HG03378 (cell line): ENCODE results near the gene PPL.
"Not testable (repeated sequence)": the region's sequence is repeated elsewhere in the genome, so short reads cannot be mapped to it uniquely, and the experiment has no call there.

Experiments used
- ATAC-seq: cut with Tn5 transposase; IDR thresholded peaks from one replicate; pipeline ENCODE4 v1.9.1; 2021; ENCODE audit warnings: mild to moderate bottlenecking, moderate library complexity; ENCODE audit not compliant: unreplicated experiment

PPL gene

GRCh38 chr16:4913130-4913773, 23.7 kb downstream of the PPL start:
- no peak for ATAC-seq

- ATAC-seq: no peak
Observed at GRCh38 chr16:4911970-4912386, 25.0 kb downstream of the PPL start.

DNA sequence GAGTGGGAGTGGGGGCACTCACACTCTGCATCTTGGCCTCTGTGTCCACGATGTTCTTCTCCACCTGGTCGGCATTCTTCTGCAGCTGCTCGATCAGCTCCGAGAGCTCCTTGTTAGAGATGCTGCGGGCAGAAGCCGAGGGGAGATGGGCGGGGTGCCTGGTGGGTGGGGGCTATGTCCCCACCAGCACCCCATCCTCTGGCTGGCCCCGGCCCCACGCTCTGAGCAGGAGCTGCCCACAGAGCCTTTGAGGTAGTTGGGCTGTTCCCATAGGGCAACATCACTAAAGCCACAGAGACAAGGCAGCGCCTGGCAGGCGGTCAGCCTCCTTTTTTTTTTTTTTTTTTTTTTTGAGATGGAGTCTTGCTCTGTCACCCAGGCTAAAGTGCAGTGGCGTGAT, 26.1 kb downstream of the PPL start:
- no peak for ATAC-seq

GRCh38 chr16:4909825-4910224, 27.1 kb downstream of the PPL start:
- no peak for ATAC-seq

GRCh38 chr16:4908854-4909401, 28.0 kb downstream of the PPL start:
- ATAC-seq: no peak

GRCh38 chr16:4904942-4905615, 31.9 kb downstream of the PPL start:
- ATAC-seq: no peak

GRCh38 chr16:4904108-4904941, 32.6 kb downstream of the PPL start:
- ATAC-seq: no peak

DNA sequence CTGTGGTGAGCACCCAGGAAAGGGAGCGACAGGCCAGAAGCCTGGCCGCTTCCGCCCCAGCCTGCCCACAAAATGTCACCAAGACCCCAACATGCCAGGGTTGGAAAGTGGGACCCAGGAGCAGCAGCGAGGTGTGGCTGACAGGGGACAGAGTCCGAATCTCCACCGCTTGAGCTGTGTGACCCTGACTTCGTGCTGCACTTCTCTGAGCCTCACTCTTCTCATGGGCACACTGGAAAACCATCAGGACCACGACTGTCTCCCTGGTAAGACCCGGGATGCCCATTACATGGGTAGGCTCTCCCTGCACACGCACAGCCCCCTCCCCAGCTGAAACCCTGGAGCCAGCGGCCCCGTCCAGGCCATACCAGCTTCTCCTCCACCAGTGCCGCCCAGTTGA, 34.9 kb downstream of the PPL start:
- ATAC-seq: no peak

DNA sequence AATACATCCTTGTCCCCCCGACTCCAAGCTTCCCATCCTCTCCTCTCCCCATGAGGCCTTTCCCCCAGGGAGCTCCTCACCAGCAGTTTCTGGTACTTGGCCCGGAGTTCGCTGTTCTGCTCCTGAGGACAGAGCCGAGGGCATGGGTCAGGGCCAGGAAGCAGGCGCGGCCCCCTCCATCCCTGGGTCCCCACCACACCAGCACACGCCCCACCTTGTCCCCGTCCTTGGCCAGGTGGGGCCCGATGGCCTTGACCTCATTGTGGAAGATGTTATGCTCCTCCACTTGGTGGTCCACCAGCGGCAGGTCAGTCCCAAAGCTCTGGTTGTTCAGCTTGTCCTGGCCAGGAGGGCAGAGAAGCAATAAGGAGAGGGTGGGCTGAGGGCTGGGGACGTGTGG, 36.2 kb downstream of the PPL start:
- no peak for ATAC-seq

DNA sequence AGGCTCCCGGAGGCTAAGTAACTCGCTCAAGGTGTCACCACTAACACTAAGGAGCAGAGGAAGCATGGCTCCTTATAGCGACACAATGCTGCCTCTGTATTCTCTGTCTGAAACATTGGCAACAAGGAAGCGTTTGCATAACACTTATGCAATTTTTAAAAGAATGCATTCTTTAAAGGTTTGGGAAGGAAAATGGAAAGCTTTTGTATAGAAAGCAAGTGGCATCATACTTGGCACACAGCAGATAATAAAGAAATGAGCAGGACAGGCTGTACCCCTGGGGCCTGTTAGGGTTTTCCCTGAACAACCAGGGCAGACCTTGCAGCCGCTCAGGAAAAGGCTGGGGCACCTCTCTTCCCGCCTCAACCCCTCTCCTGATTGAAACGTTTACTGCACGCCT, 36.9 kb downstream of the PPL start:
- no peak for ATAC-seq

- no peak for ATAC-seq
Observed at GRCh38 chr16:4899474-4899846, 37.5 kb downstream of the PPL start.

- no peak for ATAC-seq
Observed at GRCh38 chr16:4898811-4899473, 38.0 kb downstream of the PPL start.

GRCh38 chr16:4897328-4897727, 39.6 kb downstream of the PPL start:
- ATAC-seq: no peak

- ATAC-seq: not testable (repeated sequence)
Observed at GRCh38 chr16:4896761-4897160, 40.2 kb downstream of the PPL start.

DNA sequence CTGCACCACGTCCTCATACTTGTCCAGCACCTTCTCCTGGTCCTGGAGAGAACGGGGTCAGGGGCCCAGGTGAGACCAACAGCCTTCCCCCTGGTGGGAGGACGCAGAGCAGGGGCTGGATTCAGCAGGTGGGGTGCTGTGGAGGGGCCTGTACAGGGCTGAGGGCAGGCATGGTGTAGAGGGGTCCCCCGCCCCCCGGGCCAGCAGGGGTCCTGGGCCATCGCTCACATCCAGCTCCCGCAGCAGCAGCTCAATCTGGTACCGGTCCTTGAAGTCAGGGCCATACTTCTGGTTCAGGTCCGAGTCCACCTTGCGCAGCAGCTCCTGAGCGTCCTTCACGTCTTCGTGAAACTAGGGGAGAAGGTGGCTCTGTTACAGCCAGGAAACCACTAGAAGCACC, 41.6 kb downstream of the PPL start:
- no peak for ATAC-seq

GRCh38 chr16:4894276-4895150, 42.4 kb downstream of the PPL start:
- ATAC-seq: no peak

- no peak for ATAC-seq
Observed at GRCh38 chr16:4893103-4893862, 43.7 kb downstream of the PPL start.

GRCh38 chr16:4892361-4893102, 44.4 kb downstream of the PPL start:
- ATAC-seq: no peak

- ATAC-seq: no peak
Observed at GRCh38 chr16:4891886-4892216, 45.1 kb downstream of the PPL start.
